D721Med (cell line): ENCODE measurements around the gene ERF.

Source experiments
- DNase-seq: peaks from one replicate; pipeline ENCODE4 v3.0.0; 2011; ENCODE audit warnings: low spot score; ENCODE audit not compliant: insufficient read length
- FAIRE-seq: peaks from 2 replicates; lab custom pipeline; 2011; peaks lifted over from hg19 to GRCh38; lab: Jason Lieb, UNC
- TF ChIP-seq, protein P1 (sequence below): IDR thresholded peaks from 2 replicates; pipeline ENCODE4 v1.5.1; 2012; ENCODE audit warnings: mild to moderate bottlenecking, control low read depth; ENCODE audit not compliant: insufficient read depth; ENCODE audit errors: missing control alignments

Gene ERF

DNA sequence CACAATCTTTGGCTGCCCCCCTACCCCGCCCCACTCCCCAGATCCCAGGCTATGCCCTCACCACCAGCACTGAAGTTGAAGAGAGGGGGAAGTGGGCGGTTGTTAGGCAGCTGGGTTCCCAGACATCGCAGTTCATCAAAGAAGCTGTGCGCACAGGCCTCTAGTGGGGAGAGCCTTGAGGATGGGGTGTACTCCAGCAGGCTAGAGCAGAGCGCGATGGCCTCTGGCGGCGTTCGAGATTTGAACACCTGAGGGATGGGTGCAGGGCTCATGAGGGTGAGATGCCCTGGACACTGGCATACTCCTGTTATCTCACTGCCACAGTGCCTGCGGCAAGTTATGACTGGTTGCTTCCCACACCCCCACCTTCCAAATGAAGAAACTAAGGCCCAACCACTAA lies 22.5 kb downstream of the ERF start:
- no peak for FAIRE-seq
- no peak for DNase-seq
- TF ChIP-seq, protein P1, sequence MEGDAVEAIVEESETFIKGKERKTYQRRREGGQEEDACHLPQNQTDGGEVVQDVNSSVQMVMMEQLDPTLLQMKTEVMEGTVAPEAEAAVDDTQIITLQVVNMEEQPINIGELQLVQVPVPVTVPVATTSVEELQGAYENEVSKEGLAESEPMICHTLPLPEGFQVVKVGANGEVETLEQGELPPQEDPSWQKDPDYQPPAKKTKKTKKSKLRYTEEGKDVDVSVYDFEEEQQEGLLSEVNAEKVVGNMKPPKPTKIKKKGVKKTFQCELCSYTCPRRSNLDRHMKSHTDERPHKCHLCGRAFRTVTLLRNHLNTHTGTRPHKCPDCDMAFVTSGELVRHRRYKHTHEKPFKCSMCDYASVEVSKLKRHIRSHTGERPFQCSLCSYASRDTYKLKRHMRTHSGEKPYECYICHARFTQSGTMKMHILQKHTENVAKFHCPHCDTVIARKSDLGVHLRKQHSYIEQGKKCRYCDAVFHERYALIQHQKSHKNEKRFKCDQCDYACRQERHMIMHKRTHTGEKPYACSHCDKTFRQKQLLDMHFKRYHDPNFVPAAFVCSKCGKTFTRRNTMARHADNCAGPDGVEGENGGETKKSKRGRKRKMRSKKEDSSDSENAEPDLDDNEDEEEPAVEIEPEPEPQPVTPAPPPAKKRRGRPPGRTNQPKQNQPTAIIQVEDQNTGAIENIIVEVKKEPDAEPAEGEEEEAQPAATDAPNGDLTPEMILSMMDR: no peak

DNA sequence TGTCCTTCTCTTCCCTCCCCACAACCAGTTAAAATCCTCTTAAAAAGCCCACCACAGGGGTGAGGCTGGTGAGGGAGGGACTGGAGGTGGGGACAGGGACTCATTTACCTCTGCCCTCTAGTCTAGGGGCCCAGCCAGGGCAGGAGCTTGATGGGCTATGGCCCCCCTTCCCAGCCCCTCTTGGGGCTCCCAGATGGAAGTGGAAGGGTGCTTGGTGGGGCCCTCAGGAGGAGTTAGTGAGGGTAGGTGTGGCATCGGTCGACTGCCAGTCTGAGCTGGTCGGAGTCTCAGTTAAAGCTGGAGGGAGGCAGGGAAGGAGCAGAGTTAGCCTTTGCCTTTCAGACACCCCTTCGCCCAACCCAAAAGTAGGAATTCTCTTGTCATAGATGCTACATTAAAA lies 24.4 kb downstream of the ERF start:
- FAIRE-seq (no peak), DNase-seq (no peak)
- TF ChIP-seq, protein P1: no peak

GRCh38 chr19:42229855-42230351 lies 25.0 kb downstream of the ERF start:
- FAIRE-seq (peak; percentile 77), DNase-seq (peak; percentile 92)
- TF ChIP-seq, protein P1: no peak

GRCh38 chr19:42229301-42229854 lies 25.6 kb downstream of the ERF start:
- DNase-seq (no peak), FAIRE-seq (no peak)
- TF ChIP-seq, protein P1: no peak

DNA sequence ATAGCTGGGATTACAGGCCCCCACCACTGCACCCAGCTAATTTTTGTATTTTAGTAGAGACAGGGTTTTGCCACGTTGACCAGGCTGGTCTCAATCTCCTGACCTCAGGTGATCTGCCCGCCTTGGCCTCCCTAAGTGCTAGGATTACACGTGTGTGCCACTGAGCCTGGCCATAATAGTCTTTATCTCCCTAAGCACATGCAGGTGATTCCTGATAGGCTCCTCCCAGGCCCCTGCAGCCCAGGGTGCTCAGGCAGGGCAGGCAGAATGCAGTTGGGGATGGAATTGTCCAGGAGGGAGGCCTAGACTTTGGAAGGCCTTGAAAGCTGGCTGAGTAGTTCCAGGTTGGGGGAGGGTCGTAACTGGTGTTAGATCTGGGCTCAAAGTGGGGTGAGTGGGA lies 26.3 kb downstream of the ERF start:
- DNase-seq: no peak
- TF ChIP-seq, protein P1: no peak
- no peak for FAIRE-seq

GRCh38 chr19:42226886-42227285 lies 28.0 kb downstream of the ERF start:
- TF ChIP-seq, protein P1: no peak
- DNase-seq: no peak
- no peak for FAIRE-seq

- DNase-seq (no peak), FAIRE-seq (no peak)
- TF ChIP-seq, protein P1: no peak
These were observed 29.1 kb downstream of the ERF start for GRCh38 chr19:42225718-42226292.
